Measurements from ENCODE around the gene IGF2BP2.

DNA sequence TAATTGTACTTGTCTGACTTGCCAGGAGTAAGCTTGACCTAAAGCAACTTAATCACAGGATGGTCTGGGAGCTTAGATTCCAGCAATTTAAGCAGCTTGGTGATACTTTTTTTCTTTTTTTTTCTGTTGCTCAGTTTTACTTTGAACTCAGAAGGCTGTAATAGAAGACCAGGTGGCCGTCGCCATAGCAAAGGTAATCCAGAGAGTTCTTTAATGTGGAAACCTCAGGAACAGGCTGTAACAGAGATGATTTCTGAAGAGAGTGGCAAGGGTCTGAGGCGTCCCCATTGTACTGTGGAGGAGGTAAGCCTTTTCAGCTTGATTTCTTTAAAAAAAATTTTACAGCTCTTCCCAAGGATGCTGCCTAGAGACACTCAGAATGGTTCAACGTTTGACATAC is 218.6 kb downstream of the IGF2BP2 start:
- TF ChIP-seq, protein P1, sequence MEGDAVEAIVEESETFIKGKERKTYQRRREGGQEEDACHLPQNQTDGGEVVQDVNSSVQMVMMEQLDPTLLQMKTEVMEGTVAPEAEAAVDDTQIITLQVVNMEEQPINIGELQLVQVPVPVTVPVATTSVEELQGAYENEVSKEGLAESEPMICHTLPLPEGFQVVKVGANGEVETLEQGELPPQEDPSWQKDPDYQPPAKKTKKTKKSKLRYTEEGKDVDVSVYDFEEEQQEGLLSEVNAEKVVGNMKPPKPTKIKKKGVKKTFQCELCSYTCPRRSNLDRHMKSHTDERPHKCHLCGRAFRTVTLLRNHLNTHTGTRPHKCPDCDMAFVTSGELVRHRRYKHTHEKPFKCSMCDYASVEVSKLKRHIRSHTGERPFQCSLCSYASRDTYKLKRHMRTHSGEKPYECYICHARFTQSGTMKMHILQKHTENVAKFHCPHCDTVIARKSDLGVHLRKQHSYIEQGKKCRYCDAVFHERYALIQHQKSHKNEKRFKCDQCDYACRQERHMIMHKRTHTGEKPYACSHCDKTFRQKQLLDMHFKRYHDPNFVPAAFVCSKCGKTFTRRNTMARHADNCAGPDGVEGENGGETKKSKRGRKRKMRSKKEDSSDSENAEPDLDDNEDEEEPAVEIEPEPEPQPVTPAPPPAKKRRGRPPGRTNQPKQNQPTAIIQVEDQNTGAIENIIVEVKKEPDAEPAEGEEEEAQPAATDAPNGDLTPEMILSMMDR (IDR thresholded peaks at IDR 0.05 in 8 of 11, conservative IDR thresholded peaks at IDR 0.05 in 3 of 11) = no peak
- no peak for TF ChIP-seq POLR2A (IDR thresholded peaks at IDR 0.05)
- no peak for TF ChIP-seq POLR2AphosphoS5 (IDR thresholded peaks at IDR 0.05)
